H1 (cell line): Measurements from ENCODE around the gene NSD2. TPM values are rescaled to one million over a fixed set of nuclear protein-coding genes. Genes with fewer than 3 reads are reported as not detected.

Experiments used
- CTCF ChIA-PET: fragments of 300-600 bp; sonication (Branson Sonifier 250); formaldehyde crosslinking; loops from one replicate; lab custom pipeline; 2021; ENCODE audit not compliant: partially characterized antibody; lab: Charles Lee
- POLR2A ChIA-PET: fragments of 300-600 bp; sonication (Branson Sonifier 250); formaldehyde crosslinking; loops from one replicate; lab custom pipeline; 2021; ENCODE audit warnings: inconsistent platforms; ENCODE audit not compliant: partially characterized antibody; lab: Charles Lee
- DNase-seq, 2 experiments: peaks; one replicate each; pipeline versions ENCODE4 v3.0.0 to v3.0.0-alpha.2; 2010 to 2022; ENCODE audit warnings: low spot score in 2 of 2, low read depth in 1 of 2, mixed read lengths in 1 of 2
- FAIRE-seq: peaks from 2 replicates; lab custom pipeline; 2011; peaks lifted over from hg19 to GRCh38; lab: Jason Lieb, UNC
- H2AFZ ChIP-seq: 2 replicates; pipeline ENCODE4 v1.8.1; 2012; ENCODE audit warnings: low read length, inconsistent platforms
- H2AK5ac ChIP-seq: 2 replicates; pipeline ENCODE4 v1.6.1; 2013; ENCODE audit warnings: low read depth, low read length
- H2BK120ac ChIP-seq: replicated peaks from 2 replicates; pipeline ENCODE3; 2013; ENCODE audit warnings: low read depth, low read length, inconsistent platforms
- H2BK12ac ChIP-seq: 2 replicates; pipeline ENCODE4 v1.6.1; 2013; ENCODE audit warnings: low read depth, low read length
- H2BK15ac ChIP-seq: 2 replicates; pipeline ENCODE4 v1.6.1; 2013; ENCODE audit warnings: low read length
- H2BK20ac ChIP-seq: 2 replicates; pipeline ENCODE4 v1.6.1; 2013; ENCODE audit warnings: low read length
- H2BK5ac ChIP-seq: 2 replicates; pipeline ENCODE4 v1.6.1; 2013; ENCODE audit warnings: low read depth, low read length
- H3K14ac ChIP-seq: 2 replicates; pipeline ENCODE4 v1.6.1; 2013; ENCODE audit warnings: inconsistent platforms; ENCODE audit not compliant: insufficient read length
- H3K18ac ChIP-seq: 2 replicates; pipeline ENCODE4 v1.6.1; 2013; ENCODE audit warnings: low read length; ENCODE audit errors: extremely low read depth
- H3K23ac ChIP-seq: 2 replicates; pipeline ENCODE4 v1.6.1; 2013; ENCODE audit warnings: inconsistent platforms; ENCODE audit not compliant: insufficient read length
- H3K23me2 ChIP-seq: 2 replicates; pipeline ENCODE4 v1.6.1; 2013; ENCODE audit warnings: low read depth, low read length
- H3K27ac ChIP-seq: 2 replicates; pipeline ENCODE4 v1.6.1; 2011; ENCODE audit warnings: low read depth, low read length, inconsistent platforms
- H3K27me3 ChIP-seq, 4 experiments: replicated peaks in 1 of 4; 1 replicate in 1 of 4; 2 replicates in 3 of 4; pipeline versions ENCODE4 v1.6.1 to v1.8.1; 2011 to 2013; ENCODE audit warnings: low read length in 3 of 4, mild to moderate bottlenecking in 3 of 4, inconsistent platforms in 2 of 4, mixed read lengths in 2 of 4, moderate library complexity in 1 of 4; ENCODE audit not compliant: control insufficient read depth in 3 of 4, insufficient read depth in 3 of 4; ENCODE audit errors: extremely low read depth in 1 of 4
- H3K36me3 ChIP-seq, 4 experiments: 2 replicates each; pipeline versions ENCODE4 v1.6.1 to v1.8.1; 2011 to 2013; ENCODE audit warnings: mild to moderate bottlenecking in 4 of 4, low read length in 3 of 4, moderate library complexity in 2 of 4, control low read depth in 1 of 4, inconsistent platforms in 1 of 4; ENCODE audit not compliant: insufficient read depth in 4 of 4, control insufficient read depth in 2 of 4
- H3K4ac ChIP-seq: replicated peaks from 2 replicates; pipeline ENCODE3; 2013; ENCODE audit warnings: low read length, low read depth, mixed read lengths, inconsistent platforms; ENCODE audit not compliant: insufficient read length
- H3K4me1 ChIP-seq, 4 experiments: replicated peaks in 1 of 4; 1 replicate in 1 of 4; 2 replicates in 3 of 4; pipeline versions ENCODE4 v1.6.1 to v1.8.1; 2011 to 2013; ENCODE audit warnings: low read length in 3 of 4, inconsistent platforms in 2 of 4, mixed read lengths in 1 of 4; ENCODE audit not compliant: insufficient read depth in 4 of 4, control insufficient read depth in 3 of 4
- H3K4me2 ChIP-seq, 2 experiments: 2 replicates each; pipeline versions ENCODE4 v1.6.1 to v1.8.1; 2011 to 2013; ENCODE audit warnings: low read depth in 2 of 2, low read length in 2 of 2, control low read depth in 1 of 2, inconsistent platforms in 1 of 2, mild to moderate bottlenecking in 1 of 2; ENCODE audit not compliant: insufficient read depth in 1 of 2
- H3K4me3 ChIP-seq, 4 experiments: fragments of 200-600, 300-600 bp in 1 of 4; sonication (generic), shearing (Covaris generic), sonication (Bioruptor Twin) in 1 of 4; 2 replicates each; pipeline versions ENCODE4 v1.5.1 to v1.8.1; 2011 to 2016; ENCODE audit warnings: low read length in 4 of 4, low read depth in 3 of 4, control low read depth in 2 of 4, inconsistent platforms in 2 of 4, mild to moderate bottlenecking in 2 of 4, mixed read lengths in 1 of 4, moderate library complexity in 1 of 4; ENCODE audit not compliant: insufficient read depth in 2 of 4; ENCODE audit errors: extremely low read depth in 1 of 4
- H3K56ac ChIP-seq: replicated peaks from 2 replicates; pipeline ENCODE3; 2013; ENCODE audit warnings: low read depth, mild to moderate bottlenecking, mixed read lengths, low read length, inconsistent platforms; ENCODE audit not compliant: insufficient read length
- H3K79me1 ChIP-seq: 2 replicates; pipeline ENCODE4 v1.6.1; 2013; ENCODE audit warnings: low read depth, low read length, control low read depth
- H3K79me2 ChIP-seq, 2 experiments: 2 replicates each; pipeline versions ENCODE4 v1.6.1 to v1.8.1; 2012 to 2013; ENCODE audit warnings: low read length in 2 of 2, mild to moderate bottlenecking in 2 of 2, inconsistent platforms in 1 of 2; ENCODE audit not compliant: insufficient read depth in 2 of 2, control insufficient read depth in 1 of 2
- H3K9ac ChIP-seq, 4 experiments: replicated peaks in 1 of 4; 1 replicate in 1 of 4; 2 replicates in 3 of 4; pipeline versions ENCODE4 v1.6.1 to v1.8.1; 2011 to 2013; ENCODE audit warnings: low read depth in 3 of 4, low read length in 3 of 4, control low read depth in 2 of 4, mild to moderate bottlenecking in 2 of 4, moderate library complexity in 2 of 4, inconsistent platforms in 1 of 4; ENCODE audit errors: extremely low read depth in 1 of 4
- H3K9me3 ChIP-seq, 2 experiments: 2 replicates each; pipeline versions ENCODE4 v1.6.1 to v1.8.1; 2012 to 2013; ENCODE audit warnings: mild to moderate bottlenecking in 2 of 2, moderate library complexity in 2 of 2, control low read depth in 1 of 2, inconsistent platforms in 1 of 2, low read depth in 1 of 2, low read length in 1 of 2, mixed read lengths in 1 of 2; ENCODE audit not compliant: insufficient read depth in 2 of 2
- H4K20me1 ChIP-seq, 2 experiments: replicated peaks in 1 of 2; 2 replicates each; pipeline versions ENCODE3 to v1.8.1; 2011 to 2013; ENCODE audit warnings: inconsistent platforms in 2 of 2, low read length in 2 of 2, mild to moderate bottlenecking in 1 of 2; ENCODE audit not compliant: insufficient read depth in 2 of 2, control insufficient read depth in 1 of 2
- H4K5ac ChIP-seq: 2 replicates; pipeline ENCODE4 v1.6.1; 2013; ENCODE audit warnings: low read length, low read depth, mixed read lengths, inconsistent platforms; ENCODE audit not compliant: insufficient read length
- H4K8ac ChIP-seq: 2 replicates; pipeline ENCODE4 v1.8.0; 2013; ENCODE audit warnings: mild to moderate bottlenecking, moderate library complexity, low read length, inconsistent platforms; ENCODE audit not compliant: insufficient read depth; ENCODE audit errors: extremely low read depth
- H4K91ac ChIP-seq: replicated peaks from 2 replicates; pipeline ENCODE3; 2013; ENCODE audit warnings: low read length, mixed read lengths, inconsistent platforms; ENCODE audit not compliant: insufficient read length
- WGBS, 2 experiments: shearing (Covaris generic) in 1 of 2; methylation state at CpG; one replicate each; pipeline versions ENCODE4 v1.1.6 to v1.1.7; 2013 to 2015; ENCODE audit warnings: low lambda C conversion rate in 2 of 2, mixed read lengths in 2 of 2, inconsistent platforms in 1 of 2, low coverage in 1 of 2, missing lambda C conversion rate in 1 of 2; ENCODE audit not compliant: insufficient replicate concordance in 2 of 2, insufficient coverage in 1 of 2, insufficient read length in 1 of 2; ENCODE audit errors: extremely low coverage in 1 of 2, missing lambda C conversion rate in 1 of 2; 5-methylcytosine and 5-hydroxymethylcytosine counted together
- polyA plus RNA-seq, 7 experiments: library from polyadenylated mRNA; depleted of rRNA in 3 of 7; stranded (reverse) in 5 of 7; unstranded in 2 of 7; fragments of >200 nt in 5 of 7; fragments of 200-250 nt in 2 of 7; gene quantifications; 1 replicate in 5 of 7; 2 replicates in 1 of 7; 4 replicates in 1 of 7; pipeline versions ENCODE4 v1.2.1 to v1.2.3, GENCODE V29; 2011 to 2013; ENCODE audit warnings: missing spikeins in 2 of 7, mixed read lengths in 2 of 7
- total RNA-seq: library from RNA; stranded (reverse); fragmentation: NEBNext Ultra II Directional; extraction: Animal tissue kit (Norgen Biotek cat#: 25700); gene quantifications from 2 replicates; pipeline ENCODE4 v1.2.1, GENCODE V29; 2021

The NSD2 gene
- total and polyA plus RNA-seq, 2 of the 8 experiments (the other 6 are each of a cell fraction or from before 2014, with no cell fraction given), result 26.7 to 129 TPM

DNA sequence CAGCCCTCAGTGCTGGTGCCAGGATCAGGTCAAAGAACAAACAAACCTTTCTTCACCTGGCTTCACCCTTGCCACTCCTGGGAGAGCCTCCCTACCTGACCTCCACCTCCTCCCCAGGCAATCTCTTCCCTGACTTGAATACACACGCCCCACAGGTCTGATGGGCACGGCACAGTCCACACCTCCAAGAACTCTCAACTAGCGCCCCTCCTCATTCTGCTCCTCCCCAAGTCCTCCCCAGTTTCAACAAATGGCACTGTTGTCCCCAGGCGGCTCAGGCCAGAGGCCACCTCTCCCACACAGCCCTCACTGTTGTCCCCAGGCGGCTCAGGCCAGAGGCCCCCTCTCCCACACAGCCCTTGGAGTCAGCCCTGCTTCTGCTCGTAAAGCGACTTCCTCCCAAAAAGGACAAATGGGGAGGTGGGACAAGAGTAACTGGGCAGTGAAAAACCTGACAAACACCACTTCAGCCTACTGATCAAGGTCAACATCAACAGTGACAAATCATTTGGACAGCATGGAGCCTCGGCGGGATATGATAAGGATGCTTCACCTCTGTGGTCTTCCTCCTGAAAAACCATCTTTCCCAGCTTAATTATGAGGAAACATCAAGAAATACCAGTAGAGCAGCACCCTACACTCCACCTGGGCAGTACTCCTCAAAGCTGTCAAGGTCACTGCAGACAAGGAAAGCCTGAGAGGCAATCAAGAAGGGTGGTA lies 18.1 kb upstream of the NSD2 start:
- Histone ChIP-seq H2BK120ac (no peak overlapping the region), H3K4me3 (no peak overlapping the region), H4K8ac (no peak overlapping the region), H3K27me3 (peaks cover 12 to 21% (median 17%) of the 10 kb centered on the region in 4 experiments), H4K5ac (no peak overlapping the region), H3K4me1 (peaks cover 0 to 14% (median 7%) of the 10 kb centered on the region in 4 experiments; a peak in 5 of 7 replicates), H3K27ac (no peak overlapping the region), H3K9ac (no peak overlapping the region), H3K23me2 (peaks cover 12% of the 10 kb centered on the region), H3K56ac (no peak overlapping the region), H2BK5ac (no peak overlapping the region), H2AFZ (no peak overlapping the region), H4K20me1 (peaks cover 21 to 28% of the 10 kb centered on the region in 2 experiments), H3K79me2 (peaks cover 0 to 30% of the 10 kb centered on the region in 2 experiments; a peak in 3 of 4 replicates), H3K18ac (no peak overlapping the region), H2BK20ac (no peak overlapping the region), H3K4ac (no peak overlapping the region), H2AK5ac (no peak overlapping the region), H4K91ac (no peak overlapping the region), H3K36me3 (no peaks in the 10 kb centered on the region; a peak in 1 of 8 replicates), H3K4me2 (no peak overlapping the region), H2BK12ac (no peak overlapping the region), H3K14ac (no peak overlapping the region), H3K9me3 (no peaks in the 10 kb centered on the region), H3K79me1 (peaks cover 20% of the 10 kb centered on the region), H3K23ac (no peak overlapping the region), H2BK15ac (no peak overlapping the region)
- DNase-seq (no peak), FAIRE-seq (no peak)
- ChIA-PET CTCF (interaction anchor here (0.6 to 6.0 kb wide), 5 partner anchors 34 to 69 kb away, joined by 3 to 35 read pairs (median 3); no protein-coding TSS in a partner anchor), POLR2A (no interaction called here)
- 91% methylated on average over 9 of the region's 9 CpGs; no CpG with 5 or more reads in 1 of the 2 experiments for WGBS, 2 experiments
